OCI-M1 (cell line): ENCODE results near the gene ITGBL1.
A peak's percentile ranks its signal among the peaks of the same experiment; 100 is the strongest.

Source experiments
- DNase-seq: peaks from one replicate; lab custom pipeline; 2025; lab: John Stamatoyannopoulos, UW

The ITGBL1 gene

GRCh38 chr13:101747039-101747438, 294.6 kb downstream of the ITGBL1 start:
- no peak for DNase-seq

GRCh38 chr13:101749584-101749983, 297.1 kb downstream of the ITGBL1 start:
- no peak for DNase-seq

GRCh38 chr13:101751488-101751887, 299.0 kb downstream of the ITGBL1 start:
- DNase-seq = peak; percentile 89

GRCh38 chr13:101752432-101752831, 300.0 kb downstream of the ITGBL1 start:
- DNase-seq = no peak

GRCh38 chr13:101755228-101755887, 302.9 kb downstream of the ITGBL1 start:
- DNase-seq = peak; percentile 24

GRCh38 chr13:101757446-101758039, 305.1 kb downstream of the ITGBL1 start:
- DNase-seq = peak; percentile 75

GRCh38 chr13:101763191-101763590, 310.7 kb downstream of the ITGBL1 start:
- DNase-seq = no peak
